Measurements from ENCODE around the gene AICDA. TPM values are rescaled to one million over a fixed set of nuclear protein-coding genes. Genes with fewer than 3 reads are reported as not detected.

AICDA gene
- total RNA-seq, 4 donors from 2014 or later: not detected

DNA sequence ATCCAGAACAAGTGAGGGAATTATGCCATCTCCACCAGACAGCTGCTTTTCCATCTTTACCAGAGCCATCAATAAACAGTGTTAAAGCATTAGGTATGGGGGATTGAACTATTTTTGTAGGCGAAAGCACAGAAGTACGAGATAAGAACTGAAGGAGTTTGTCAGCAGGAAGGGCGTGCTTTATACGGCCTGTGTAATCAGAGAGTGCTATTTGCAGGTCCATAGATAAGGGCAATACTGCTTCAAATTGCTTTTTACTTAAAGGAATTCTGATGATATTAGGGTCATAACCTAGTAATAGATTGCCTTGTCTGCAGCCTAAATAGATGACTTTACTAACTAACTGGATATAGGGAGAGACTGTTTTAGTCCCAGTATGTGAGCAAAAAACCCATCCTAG, 51.6 kb downstream of the AICDA start:
- no peak for TF ChIP-seq POLR2A (IDR thresholded peaks at IDR 0.05; ENCODE audit: low read depth)
- TF ChIP-seq, protein P1, sequence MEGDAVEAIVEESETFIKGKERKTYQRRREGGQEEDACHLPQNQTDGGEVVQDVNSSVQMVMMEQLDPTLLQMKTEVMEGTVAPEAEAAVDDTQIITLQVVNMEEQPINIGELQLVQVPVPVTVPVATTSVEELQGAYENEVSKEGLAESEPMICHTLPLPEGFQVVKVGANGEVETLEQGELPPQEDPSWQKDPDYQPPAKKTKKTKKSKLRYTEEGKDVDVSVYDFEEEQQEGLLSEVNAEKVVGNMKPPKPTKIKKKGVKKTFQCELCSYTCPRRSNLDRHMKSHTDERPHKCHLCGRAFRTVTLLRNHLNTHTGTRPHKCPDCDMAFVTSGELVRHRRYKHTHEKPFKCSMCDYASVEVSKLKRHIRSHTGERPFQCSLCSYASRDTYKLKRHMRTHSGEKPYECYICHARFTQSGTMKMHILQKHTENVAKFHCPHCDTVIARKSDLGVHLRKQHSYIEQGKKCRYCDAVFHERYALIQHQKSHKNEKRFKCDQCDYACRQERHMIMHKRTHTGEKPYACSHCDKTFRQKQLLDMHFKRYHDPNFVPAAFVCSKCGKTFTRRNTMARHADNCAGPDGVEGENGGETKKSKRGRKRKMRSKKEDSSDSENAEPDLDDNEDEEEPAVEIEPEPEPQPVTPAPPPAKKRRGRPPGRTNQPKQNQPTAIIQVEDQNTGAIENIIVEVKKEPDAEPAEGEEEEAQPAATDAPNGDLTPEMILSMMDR (IDR thresholded peaks at IDR 0.05): no peak
- no peak for TF ChIP-seq EP300 (IDR thresholded peaks at IDR 0.05)
- TF ChIP-seq POLR2AphosphoS5 (IDR thresholded peaks at IDR 0.05): no peak
- peaks cover 0 to 4% (median 0%) of the 10 kb centered on the region in 4 donors for H3K27me3 ChIP-seq
- H3K36me3 ChIP-seq: no peaks in the 10 kb centered on the region
- WGBS: 80% methylated on average over 4 of the region's 4 CpGs
- intact Hi-C loops (cut with DNase I): no loop called here
- no peaks in the 10 kb centered on the region for H3K4me1 ChIP-seq
- peak; percentile 8 for DNase-seq (ENCODE audit: extremely low spot score)
- peaks cover 0 to 7% (median 0%) of the 10 kb centered on the region in 4 donors for H3K9me3 ChIP-seq
- H3K27ac ChIP-seq (replicated peaks in 1 of 4): no peak overlapping the region
- no peak overlapping the region for H3K4me3 ChIP-seq

DNA sequence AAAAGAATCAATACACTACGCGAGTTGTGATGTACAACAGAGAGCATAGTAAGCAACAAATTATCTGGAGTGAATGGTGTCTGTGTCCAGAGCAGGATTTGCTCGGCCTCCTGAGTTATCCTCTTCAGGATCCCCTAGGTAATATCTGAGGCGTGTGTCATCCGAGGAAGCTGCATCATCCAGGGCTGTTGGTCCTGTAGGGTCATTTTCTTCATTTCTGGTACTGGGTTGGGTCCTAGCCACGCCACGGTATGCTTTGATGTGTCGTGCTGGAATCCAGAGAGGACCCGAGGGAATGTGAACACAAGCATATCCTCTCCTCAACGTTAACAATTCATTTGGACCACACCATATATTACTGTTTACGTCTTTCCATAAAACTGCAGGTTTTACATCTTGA, 53.0 kb downstream of the AICDA start:
- TF ChIP-seq EP300 (IDR thresholded peaks at IDR 0.05) (no peak), POLR2AphosphoS5 (IDR thresholded peaks at IDR 0.05) (no peak), POLR2A (IDR thresholded peaks at IDR 0.05; ENCODE audit: low read depth) (no peak)
- TF ChIP-seq, protein P1 (IDR thresholded peaks at IDR 0.05): no peak
- no peak for DNase-seq (ENCODE audit: extremely low spot score)
- intact Hi-C loops (cut with DNase I): no loop called here
- Histone ChIP-seq H3K27me3 (peaks cover 0 to 2% (median 0%) of the 10 kb centered on the region in 4 donors), H3K4me3 (no peak overlapping the region), H3K4me1 (no peaks in the 10 kb centered on the region), H3K27ac (replicated peaks in 1 of 4) (no peak overlapping the region), H3K9me3 (peaks cover 0 to 7% (median 0%) of the 10 kb centered on the region in 4 donors), H3K36me3 (no peaks in the 10 kb centered on the region)
- WGBS: 80% methylated on average over 11 of the region's 11 CpGs

DNA sequence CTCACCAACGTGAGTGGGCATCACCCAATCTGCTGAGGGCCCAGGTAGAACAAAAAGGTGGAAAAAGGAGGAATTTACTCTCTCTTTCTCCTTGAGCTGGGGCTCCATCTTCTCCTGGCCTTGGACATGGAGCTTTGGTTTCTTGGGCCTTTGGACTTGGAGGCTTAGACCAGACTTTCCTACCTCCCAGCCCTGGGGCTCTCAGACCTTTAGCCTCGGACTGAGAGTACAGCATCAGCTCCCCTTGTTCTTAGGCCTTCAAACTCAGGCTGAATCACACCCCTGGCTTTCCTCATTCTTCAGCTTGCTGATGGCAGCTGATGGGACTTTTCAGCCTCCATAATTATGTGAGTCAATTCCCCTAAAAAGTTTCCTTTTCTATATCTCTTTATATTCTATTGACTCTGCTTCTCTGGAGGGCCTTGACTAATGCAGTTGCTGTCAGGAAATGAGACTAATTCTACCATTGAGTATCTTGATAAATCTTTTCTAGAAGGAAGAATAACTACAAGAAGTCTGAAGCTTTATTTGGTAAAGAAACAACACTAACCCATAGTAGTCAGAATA, 56.0 kb downstream of the AICDA start:
- H3K27me3 ChIP-seq: no peaks in the 10 kb centered on the region
- H3K9me3 ChIP-seq: no peaks in the 10 kb centered on the region
- H3K27ac ChIP-seq (replicated peaks in 1 of 4): no peak overlapping the region
- H3K4me1 ChIP-seq: no peaks in the 10 kb centered on the region
- H3K36me3 ChIP-seq: no peaks in the 10 kb centered on the region
- DNase-seq (ENCODE audit: extremely low spot score): no peak
- intact Hi-C loops (cut with DNase I): no loop called here
- no peak overlapping the region for H3K4me3 ChIP-seq
- 73% methylated on average over 2 of the region's 2 CpGs for WGBS
- TF ChIP-seq, protein P1 (IDR thresholded peaks at IDR 0.05): no peak
- no peak for TF ChIP-seq POLR2AphosphoS5 (IDR thresholded peaks at IDR 0.05)
- no peak for TF ChIP-seq EP300 (IDR thresholded peaks at IDR 0.05)
- no peak for TF ChIP-seq POLR2A (IDR thresholded peaks at IDR 0.05; ENCODE audit: low read depth)

DNA sequence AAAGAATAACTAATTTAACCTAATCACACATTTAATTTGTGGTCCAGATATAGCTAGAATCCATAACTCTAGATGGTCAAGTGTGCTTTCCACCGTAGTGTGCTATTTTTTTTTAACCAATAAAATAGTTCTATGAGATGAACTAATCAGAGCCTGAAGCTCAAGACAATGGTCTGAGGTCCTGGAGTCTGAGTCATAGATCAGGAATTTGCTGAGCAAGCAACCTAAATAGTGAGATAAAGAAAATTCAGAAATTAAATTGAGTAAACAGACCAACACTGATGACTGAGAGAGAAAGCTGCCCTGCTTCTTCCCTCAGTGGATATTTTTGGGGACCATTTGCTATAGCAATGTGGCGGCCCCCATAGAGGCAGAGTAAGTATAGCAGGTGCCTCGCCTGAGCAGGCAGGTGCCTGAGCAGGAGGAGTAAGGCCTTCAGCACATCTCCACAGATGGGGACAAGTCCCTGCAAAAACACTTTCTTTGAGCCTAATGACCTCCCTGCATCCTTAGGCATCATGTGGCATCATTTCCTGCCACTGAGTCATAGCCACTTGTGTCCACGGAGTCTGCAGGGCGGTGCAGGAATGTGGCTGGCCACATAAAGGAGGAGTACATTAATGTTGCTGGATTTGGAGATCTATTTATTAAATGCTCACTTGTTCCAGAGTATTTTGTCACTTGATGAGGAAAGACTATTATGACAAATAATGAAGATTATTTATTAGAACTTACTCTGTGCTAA, 58.0 kb downstream of the AICDA start:
- no peak for DNase-seq (ENCODE audit: extremely low spot score)
- WGBS: 87% methylated on average over 5 of the region's 5 CpGs
- no peaks in the 10 kb centered on the region for H3K9me3 ChIP-seq
- H3K27ac ChIP-seq (replicated peaks in 1 of 4): no peak overlapping the region
- no peak overlapping the region for H3K4me3 ChIP-seq
- no peaks in the 10 kb centered on the region for H3K4me1 ChIP-seq
- no peaks in the 10 kb centered on the region for H3K27me3 ChIP-seq
- TF ChIP-seq, protein P1 (IDR thresholded peaks at IDR 0.05): no peak
- TF ChIP-seq EP300 (IDR thresholded peaks at IDR 0.05): no peak
- no peak for TF ChIP-seq POLR2AphosphoS5 (IDR thresholded peaks at IDR 0.05)
- no peak for TF ChIP-seq POLR2A (IDR thresholded peaks at IDR 0.05; ENCODE audit: low read depth)
- no peaks in the 10 kb centered on the region for H3K36me3 ChIP-seq
- intact Hi-C loops (cut with DNase I): no loop called here

Data from esophagus muscularis mucosa (tissue), 4 donors.